Ascending aorta (tissue), 2 donors: ENCODE data around the gene CASKIN1. TPM values are rescaled to one million over a fixed set of nuclear protein-coding genes. Genes with fewer than 3 reads are reported as not detected.
"Not testable (repeated sequence)": the region's sequence is repeated elsewhere in the genome, so short reads cannot be mapped to it uniquely, and the experiment has no call there.

Source experiments
- DNase-seq, 2 donors: peaks; one replicate each; pipeline ENCODE4 v3.0.0-alpha.2; 2019; ENCODE audit warnings: low spot score in 2 of 2
- H3K27ac ChIP-seq, 2 donors: fragments of 200-600 bp; sonication (generic); one replicate each; pipeline ENCODE4 v1.5.1; 2016 to 2017; ENCODE audit warnings: mild to moderate bottlenecking in 1 of 2
- H3K27me3 ChIP-seq: fragments of 200-600 bp; sonication (generic); one replicate; pipeline ENCODE4 v1.5.1; 2017
- H3K36me3 ChIP-seq, 2 donors: fragments of 200-600 bp; sonication (generic); one replicate each; pipeline ENCODE4 v1.5.1; 2016
- H3K4me1 ChIP-seq, 2 donors: fragments of 200-600 bp; sonication (generic); one replicate each; pipeline ENCODE4 v1.5.1; 2016 to 2017; ENCODE audit warnings: mild to moderate bottlenecking in 1 of 2
- H3K4me3 ChIP-seq, 2 donors: fragments of 200-600 bp; sonication (generic); one replicate each; pipeline ENCODE4 v1.5.1; 2016 to 2017; ENCODE audit warnings: mild to moderate bottlenecking in 1 of 2
- H3K9me3 ChIP-seq, 2 donors: fragments of 200-600 bp; sonication (generic); one replicate each; pipeline ENCODE4 v1.5.1; 2016
- intact Hi-C: fragments of 100-400 bp; cut with DNase I; formaldehyde crosslinking; loops from one replicate; pipeline ENCODE4 v1.15.1; 2023
- total RNA-seq: library from RNA; depleted of rRNA; stranded (reverse); fragments of >200 nt; gene quantifications from one replicate; pipeline ENCODE4 v1.1.0, GENCODE V29; 2016
- TF ChIP-seq, protein P1 (sequence below), 3 experiments: fragments of 200-600 bp in 2 of 3; fragments of 450-650 bp in 1 of 3; sonication (generic) in 2 of 3; IDR thresholded peaks; one replicate each; pipeline ENCODE4 v1.5.1; 2016 to 2019; ENCODE audit warnings: antibody characterized with exemption in 3 of 3, mild to moderate bottlenecking in 1 of 3, moderate library complexity in 1 of 3

CASKIN1 gene
- total RNA-seq, 1 donor from 2014 or later, result not detected

DNA sequence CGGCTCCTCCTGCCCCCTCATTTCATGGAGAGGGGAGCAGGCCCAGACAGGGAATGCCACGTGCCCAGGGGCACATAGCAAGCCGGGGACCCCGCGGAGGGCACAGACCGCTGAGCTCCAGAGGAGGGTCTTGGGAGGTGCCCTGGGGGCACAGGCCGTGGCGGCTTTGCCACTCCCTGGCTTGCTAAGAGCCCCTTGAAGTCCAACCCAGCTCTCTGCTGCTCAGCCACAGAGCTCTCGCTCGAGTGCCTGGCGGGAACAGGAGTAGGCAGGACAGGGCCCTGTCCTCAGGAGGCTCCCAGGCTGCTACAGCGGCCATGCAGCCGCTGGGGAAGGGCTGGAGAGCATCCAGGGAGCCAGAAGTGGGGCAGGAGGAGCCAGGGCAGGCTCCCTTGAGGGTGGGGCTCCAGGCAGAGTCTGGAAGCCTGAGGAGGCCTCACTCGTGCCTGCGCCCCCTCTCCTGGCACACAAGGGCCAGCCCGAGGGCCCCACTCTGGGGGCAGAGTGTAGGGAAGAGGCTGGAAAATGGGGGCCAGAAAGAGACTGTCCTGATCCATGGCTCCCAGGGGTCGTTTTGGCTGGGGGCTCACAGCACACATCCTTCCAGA lies 52.4 kb downstream of the CASKIN1 start:
- Histone ChIP-seq H3K4me3 (no peak overlapping the region), H3K27ac (no peak overlapping the region), H3K9me3 (no peaks in the 10 kb centered on the region), H3K36me3 (no peaks in the 10 kb centered on the region), H3K4me1 (peaks cover 4 to 7% of the 10 kb centered on the region in 2 donors), H3K27me3 (no peaks in the 10 kb centered on the region)
- no peak for DNase-seq
- TF ChIP-seq, protein P1, sequence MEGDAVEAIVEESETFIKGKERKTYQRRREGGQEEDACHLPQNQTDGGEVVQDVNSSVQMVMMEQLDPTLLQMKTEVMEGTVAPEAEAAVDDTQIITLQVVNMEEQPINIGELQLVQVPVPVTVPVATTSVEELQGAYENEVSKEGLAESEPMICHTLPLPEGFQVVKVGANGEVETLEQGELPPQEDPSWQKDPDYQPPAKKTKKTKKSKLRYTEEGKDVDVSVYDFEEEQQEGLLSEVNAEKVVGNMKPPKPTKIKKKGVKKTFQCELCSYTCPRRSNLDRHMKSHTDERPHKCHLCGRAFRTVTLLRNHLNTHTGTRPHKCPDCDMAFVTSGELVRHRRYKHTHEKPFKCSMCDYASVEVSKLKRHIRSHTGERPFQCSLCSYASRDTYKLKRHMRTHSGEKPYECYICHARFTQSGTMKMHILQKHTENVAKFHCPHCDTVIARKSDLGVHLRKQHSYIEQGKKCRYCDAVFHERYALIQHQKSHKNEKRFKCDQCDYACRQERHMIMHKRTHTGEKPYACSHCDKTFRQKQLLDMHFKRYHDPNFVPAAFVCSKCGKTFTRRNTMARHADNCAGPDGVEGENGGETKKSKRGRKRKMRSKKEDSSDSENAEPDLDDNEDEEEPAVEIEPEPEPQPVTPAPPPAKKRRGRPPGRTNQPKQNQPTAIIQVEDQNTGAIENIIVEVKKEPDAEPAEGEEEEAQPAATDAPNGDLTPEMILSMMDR (IDR thresholded peaks at IDR 0.05), result no peak
- intact Hi-C loops, result no loop called here

DNA sequence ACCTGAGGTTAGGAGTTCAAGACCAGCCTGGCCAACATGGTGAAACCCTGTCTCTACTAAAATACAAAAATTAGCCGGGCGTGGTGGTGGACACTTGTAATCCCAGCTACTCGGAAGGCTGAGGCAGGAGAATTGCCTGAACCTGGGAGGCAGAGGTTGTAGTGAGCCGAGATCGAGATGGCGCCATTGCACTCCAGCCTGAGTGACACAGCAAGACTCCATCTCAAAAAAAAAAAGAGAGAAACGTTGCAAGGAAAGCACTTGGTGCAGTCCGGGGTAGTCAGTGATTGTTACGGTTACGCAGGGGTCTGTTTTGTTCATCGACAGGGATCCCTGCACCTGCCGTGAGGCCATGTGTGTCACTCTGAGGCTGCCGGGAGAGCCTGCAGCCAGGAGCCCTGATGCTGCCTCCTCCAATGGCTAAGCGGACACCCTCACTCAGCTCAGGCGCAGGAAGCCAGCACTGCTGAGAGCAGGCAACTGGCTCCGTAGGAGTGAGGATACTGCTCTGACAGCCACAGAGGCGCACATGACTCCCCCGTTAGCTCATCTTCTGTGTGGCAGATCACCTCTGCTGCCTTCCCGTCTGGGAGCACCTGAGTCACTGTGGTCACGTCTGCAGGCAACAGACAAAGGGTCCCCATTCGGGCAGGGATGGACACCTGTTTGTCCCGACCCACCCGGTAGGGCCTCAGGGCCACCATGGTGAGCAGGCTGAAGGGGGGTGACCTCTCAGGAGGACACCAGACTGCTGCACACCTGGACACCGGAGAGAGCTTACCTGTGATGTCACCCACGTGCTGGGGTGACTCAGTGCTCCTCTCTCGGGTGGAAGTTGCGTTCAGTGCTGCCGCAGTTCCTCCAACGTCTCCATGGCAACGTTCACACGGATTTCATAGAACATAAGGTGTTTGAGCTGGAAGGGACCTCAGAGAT lies 53.2 kb downstream of the CASKIN1 start:
- Histone ChIP-seq H3K27me3 (no peaks in the 10 kb centered on the region), H3K4me1 (peaks cover 0 to 1% of the 10 kb centered on the region in 2 donors), H3K36me3 (no peaks in the 10 kb centered on the region), H3K9me3 (no peaks in the 10 kb centered on the region), H3K4me3 (no peak overlapping the region), H3K27ac (no peak overlapping the region)
- TF ChIP-seq, protein P1 (IDR thresholded peaks at IDR 0.05), result no peak
- intact Hi-C loops, result no loop called here
- no peak for DNase-seq

GRCh38 chr16:2135770-2136490 lies 60.5 kb downstream of the CASKIN1 start, which contains the start of gene PKD1:
PKD1 (minus strand) TSS chr16:2135898; CDS start chr16:2135689, 209 bp downstream.
- H3K36me3 ChIP-seq, intact Hi-C loops, H3K27me3 ChIP-seq, H3K9me3 ChIP-seq: not testable (repeated sequence)
- Histone ChIP-seq H3K27ac (peak within 1 kb of the TSS; percentile 66 to 82), H3K4me3 (peak within 1 kb of the TSS; percentile 71 to 72), H3K4me1 (peaks cover 0 to 12% of the 10 kb centered on the region in 2 donors)
- peak; percentile 92 to 98 for DNase-seq

DNA sequence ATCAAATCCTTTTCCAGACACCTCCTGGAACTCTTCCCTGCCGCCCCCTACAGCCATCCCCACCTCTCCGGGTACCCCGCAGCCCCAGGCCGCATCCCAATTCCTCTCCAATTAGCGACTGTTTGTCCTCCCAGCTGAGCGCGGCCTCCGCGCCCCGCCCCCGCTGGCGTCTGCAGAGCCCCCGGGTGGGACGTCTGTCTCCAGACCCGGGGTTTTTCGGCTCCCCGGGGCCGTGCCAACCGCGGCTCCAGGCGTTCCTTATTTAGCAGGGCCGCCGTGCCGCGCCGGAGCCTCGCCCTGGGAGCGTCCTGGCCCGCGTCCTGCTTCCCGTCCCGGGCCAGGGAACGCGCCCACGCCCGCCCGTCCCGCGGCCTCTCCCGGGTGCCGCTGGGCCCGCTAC lies 61.3 kb downstream of the CASKIN1 start:
- Histone ChIP-seq H3K4me1 (peaks cover 0 to 18% of the 10 kb centered on the region in 2 donors), H3K4me3 (peak overlapping the region; percentile 71 to 72), H3K27ac (peak overlapping the region; percentile 65 to 82)
- DNase-seq, H3K9me3 ChIP-seq, H3K36me3 ChIP-seq, H3K27me3 ChIP-seq, intact Hi-C loops: not testable (repeated sequence)

DNA sequence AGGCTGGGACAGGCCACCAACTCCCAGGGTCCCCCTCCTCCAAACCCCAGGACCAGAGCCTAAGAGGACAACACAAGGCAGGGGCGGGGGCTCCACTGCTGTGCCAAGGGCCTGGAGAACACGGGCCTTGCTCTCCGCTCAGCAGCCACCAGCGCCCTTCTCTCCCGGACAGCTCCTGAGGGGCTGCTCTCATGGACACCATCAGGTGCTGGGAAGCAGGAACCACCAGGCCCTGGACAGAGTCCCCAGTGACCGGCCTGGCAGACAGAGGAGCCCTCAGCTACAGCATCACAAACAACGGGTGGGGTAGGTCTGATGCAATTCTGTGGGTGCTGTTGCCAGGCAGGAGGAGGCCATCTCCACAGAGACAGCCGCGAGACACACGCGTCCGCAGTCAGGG lies 62.6 kb downstream of the CASKIN1 start:
- Histone ChIP-seq H3K4me3 (peak overlapping the region; percentile 30 to 58), H3K4me1 (peaks cover 0 to 22% of the 10 kb centered on the region in 2 donors), H3K27ac (peak overlapping the region; percentile 49 to 82)
- H3K36me3 ChIP-seq, intact Hi-C loops, H3K9me3 ChIP-seq, DNase-seq, H3K27me3 ChIP-seq: not testable (repeated sequence)

- Histone ChIP-seq H3K27ac (peak overlapping the region; percentile 61 to 64), H3K4me1 (peaks cover 22 to 49% of the 10 kb centered on the region in 2 donors), H3K4me3 (peak overlapping the region in 1 of 2 donors; percentile 41)
- H3K36me3 ChIP-seq, H3K27me3 ChIP-seq, DNase-seq, H3K9me3 ChIP-seq, intact Hi-C loops: not testable (repeated sequence)
Observed at GRCh38 chr16:2129890-2130447, 66.4 kb downstream of the CASKIN1 start.

GRCh38 chr16:2129251-2129650 lies 67.2 kb downstream of the CASKIN1 start:
- H3K36me3 ChIP-seq, H3K27me3 ChIP-seq, H3K4me3 ChIP-seq, intact Hi-C loops, H3K9me3 ChIP-seq, DNase-seq: not testable (repeated sequence)
- Histone ChIP-seq H3K4me1 (peaks cover 27 to 50% of the 10 kb centered on the region in 2 donors), H3K27ac (peak overlapping the region in 1 of 2 donors; percentile 52)

GRCh38 chr16:2127630-2128280 lies 68.7 kb downstream of the CASKIN1 start:
- DNase-seq, H3K27me3 ChIP-seq, H3K9me3 ChIP-seq, H3K36me3 ChIP-seq, intact Hi-C loops: not testable (repeated sequence)
- peaks cover 30 to 58% of the 10 kb centered on the region in 2 donors for H3K4me1 ChIP-seq
- H3K27ac ChIP-seq, result peak overlapping the region; percentile 94 to 99
- peak overlapping the region in 1 of 2 donors; percentile 62 for H3K4me3 ChIP-seq
